Stimulated activated CD4-positive, alpha-beta T cell treated with anti-CD3 and anti-CD28 coated beads, Interleukin-4, amount 100 ng/mL, for 48 hours (primary cell): ENCODE results near the gene TTYH3.
A peak's percentile ranks its signal among the peaks of the same experiment; 100 is the strongest.
"Not testable (repeated sequence)": the region's sequence is repeated elsewhere in the genome, so short reads cannot be mapped to it uniquely, and the experiment has no call there.

ENCODE experiments used
- DNase-seq, 2 donors: peaks; one replicate each; pipeline ENCODE4 v3.0.0-alpha.2; 2020; ENCODE audit warnings: low read depth in 2 of 2

Gene TTYH3

DNA sequence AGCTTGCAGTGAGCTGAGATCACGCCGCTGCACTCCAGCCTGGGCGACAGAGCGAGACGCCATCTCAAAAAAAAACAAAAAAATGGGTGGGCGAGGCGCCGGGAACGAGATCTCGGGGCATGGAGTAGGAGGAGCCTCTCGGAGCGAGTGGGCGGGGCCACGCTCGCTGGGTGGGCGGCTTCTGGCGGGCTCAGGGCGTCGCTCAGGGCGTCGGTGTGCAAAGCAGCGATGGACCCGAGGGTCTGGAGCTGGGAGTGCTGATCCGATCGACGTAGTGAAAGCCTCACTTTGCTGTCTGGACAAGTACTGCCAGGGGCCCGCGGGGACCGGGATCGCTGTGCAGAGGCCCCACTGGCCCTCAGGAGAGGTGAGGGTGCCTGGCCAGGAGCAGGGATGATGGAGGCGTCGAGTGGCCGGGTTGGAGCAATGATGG, 33.6 kb downstream of the TTYH3 start:
- no peak for DNase-seq

DNA sequence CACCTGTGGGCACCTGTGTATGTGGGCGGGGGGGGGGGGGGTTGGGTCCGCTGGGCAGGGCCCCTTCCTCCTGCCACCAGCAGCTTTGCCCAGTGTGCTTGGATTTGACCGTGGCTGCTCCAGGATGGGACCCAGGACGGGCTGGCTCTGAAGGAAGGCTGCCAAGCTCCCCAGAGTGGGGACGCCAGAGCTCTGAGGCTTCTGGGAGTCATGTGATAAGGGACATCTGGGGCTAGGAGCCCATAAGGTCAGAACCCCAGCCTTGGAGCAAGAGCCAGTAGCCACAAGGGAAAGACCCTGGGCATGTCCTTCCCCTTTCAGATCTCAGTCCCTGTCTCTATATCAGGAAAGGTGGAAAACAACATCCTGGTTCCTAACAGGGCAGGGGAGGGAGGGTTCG, 34.4 kb downstream of the TTYH3 start:
- no peak for DNase-seq

DNA sequence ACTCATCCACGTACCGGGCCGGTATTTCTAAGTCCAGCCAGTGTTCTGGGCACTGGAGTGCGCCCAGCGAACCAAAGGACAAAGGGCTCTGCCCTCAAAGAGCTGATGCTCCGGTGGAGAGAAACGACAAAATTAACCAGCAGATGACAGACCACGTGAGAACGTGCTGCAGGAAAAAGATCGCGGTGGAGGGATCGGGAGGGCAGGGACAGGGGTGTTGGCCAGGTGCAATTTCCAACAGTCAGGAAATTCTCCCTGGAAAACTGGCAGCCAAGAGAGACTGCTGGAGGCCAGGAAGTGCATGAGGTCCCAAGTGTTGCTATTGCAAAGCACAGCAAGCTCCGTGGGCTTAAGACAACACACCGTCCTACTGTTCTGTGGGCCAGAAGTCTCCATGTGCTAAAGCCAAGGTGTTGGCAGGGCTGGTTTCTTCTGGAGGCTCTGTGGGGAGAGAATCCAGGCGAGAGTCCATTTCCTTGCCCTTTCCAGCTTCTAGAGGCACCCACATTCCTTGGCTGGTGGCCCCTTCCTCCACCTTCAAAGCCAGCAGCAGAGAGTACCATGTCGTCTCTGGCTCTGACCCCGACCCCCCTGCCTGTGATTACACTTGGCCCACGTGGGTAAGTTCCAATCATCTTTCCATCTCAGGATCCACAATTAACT, 34.9 kb downstream of the TTYH3 start:
- DNase-seq: no peak

DNA sequence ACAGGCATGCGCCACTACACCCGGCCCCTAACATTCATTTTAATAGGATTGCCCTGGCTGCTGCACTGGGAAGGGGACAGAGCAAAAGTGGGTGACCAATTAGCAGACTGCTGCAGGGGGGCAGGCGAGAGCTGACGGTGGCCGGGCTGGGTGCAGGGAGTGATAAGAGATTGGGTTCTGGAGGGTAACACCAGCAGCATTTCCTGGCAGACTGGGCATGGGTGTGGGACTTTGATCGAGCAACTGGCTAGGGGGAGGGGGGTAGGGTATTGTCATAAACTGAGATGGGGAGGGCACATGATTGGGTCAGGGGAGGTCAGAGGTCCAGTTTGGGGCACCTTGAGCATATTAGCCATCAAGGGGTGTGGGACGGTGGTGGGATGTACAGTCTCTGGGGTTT, 36.1 kb downstream of the TTYH3 start:
- DNase-seq: no peak

DNA sequence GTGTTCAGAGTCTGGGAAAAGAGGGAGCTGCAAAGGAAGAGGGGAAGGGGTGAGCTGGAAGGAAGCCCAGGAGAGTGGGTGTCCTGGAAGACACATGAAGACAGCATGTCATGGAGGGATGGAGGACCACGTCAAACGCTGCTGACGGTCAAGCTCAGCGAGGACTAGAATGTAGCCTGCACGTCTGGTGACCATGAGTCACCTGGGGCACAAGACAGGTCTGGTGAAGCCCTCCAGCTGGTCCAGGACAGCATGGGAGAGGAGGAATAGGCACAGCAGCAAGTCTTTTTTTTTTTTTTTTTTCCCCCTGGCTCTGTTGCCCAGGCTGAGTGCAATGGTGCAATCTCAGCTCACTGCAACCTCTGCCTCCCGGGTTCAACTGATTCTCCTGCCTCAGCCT, 36.6 kb downstream of the TTYH3 start:
- DNase-seq: no peak

DNA sequence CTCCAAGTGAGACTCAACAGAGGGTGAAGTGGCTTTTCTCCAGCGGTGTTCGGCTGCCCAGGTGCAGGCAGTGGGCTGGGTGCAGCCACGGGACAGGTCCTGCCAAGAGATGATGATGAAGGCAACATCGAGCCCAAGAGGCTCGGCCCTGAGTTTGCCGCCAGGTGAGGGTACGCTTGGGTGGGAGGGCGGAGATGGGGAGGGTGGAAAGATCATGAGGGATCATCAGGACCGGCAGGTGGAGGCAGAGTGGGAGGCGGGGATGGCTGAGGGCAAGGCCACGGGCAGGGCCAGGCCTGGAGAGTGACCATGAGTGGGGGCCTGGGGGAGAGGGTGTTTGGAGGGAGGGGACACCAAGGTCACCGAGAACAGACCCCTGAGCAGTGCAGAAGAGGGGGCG, 38.4 kb downstream of the TTYH3 start:
- no peak for DNase-seq

DNA sequence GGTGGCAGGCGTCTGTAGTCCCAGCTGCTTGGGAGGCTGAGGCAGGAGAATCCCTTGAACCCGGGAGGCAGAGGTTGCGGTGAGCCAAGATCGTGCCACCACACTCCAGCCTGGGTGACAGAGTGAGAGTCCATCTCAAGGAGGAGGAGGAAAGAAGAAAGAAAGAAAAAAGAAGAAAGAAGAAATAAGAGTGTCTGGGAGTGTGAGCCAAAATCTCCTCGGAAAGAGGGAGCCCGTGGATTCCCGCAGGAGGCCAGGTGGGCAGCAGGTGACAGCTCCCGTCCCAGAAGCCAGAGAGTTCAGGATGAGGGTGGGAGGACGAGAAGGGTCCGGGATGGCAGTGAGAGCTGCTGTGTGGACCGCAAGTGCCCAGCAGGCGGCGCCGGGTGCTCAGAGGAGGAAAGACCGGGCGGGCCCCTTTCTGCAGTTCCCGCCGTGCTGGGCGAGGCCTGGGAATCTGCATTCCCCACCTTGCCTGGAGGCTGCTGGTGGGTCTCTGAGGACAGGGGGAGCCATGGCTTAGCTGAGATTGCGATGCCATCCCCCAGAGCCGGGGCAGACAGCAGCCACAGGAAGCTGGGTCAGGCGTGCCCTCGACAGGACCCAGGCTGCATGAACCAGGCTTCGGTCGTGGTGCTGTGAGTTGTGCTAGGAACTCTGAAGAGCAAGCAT, 39.1 kb downstream of the TTYH3 start:
- DNase-seq: peak; percentile 66

DNA sequence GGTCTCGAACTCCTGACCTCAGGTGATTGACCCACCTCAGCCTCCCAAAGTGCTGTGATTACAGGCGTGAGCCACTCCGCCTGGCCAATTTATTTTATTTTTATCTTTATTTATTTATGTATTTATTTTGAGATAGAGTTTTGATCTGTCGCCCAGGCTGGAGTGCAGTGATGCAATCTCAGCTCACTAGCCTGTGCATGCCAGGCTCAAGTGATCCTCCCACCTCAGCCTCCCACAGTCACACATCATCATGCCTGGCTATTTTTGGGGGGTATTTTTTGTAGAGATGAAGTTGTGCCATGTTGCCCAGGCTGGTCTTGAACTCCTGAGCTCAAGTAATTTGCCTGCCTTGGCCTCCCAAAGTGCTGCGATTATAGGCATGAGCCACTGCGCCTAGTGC, 41.4 kb downstream of the TTYH3 start:
- not testable (repeated sequence) for DNase-seq

DNA sequence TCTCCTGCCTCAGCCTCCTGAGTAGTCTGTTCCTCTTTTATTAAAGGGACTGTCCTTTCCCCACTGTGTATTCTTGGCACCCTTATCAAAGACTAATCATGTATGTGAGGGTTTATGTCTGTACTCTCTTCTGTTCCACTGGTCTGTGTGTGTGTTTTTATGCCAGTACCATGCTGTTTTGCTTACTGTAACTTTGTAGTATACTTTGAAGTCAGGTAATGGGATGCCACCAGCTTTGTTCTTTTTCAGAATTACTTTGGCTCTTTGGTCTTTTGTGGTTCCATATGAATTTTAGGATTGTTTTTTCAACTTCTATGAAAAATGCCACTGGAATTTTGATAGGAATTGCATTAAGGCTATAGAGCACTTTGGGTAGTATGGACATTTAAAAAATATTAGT, 42.1 kb downstream of the TTYH3 start:
- DNase-seq: no peak

DNA sequence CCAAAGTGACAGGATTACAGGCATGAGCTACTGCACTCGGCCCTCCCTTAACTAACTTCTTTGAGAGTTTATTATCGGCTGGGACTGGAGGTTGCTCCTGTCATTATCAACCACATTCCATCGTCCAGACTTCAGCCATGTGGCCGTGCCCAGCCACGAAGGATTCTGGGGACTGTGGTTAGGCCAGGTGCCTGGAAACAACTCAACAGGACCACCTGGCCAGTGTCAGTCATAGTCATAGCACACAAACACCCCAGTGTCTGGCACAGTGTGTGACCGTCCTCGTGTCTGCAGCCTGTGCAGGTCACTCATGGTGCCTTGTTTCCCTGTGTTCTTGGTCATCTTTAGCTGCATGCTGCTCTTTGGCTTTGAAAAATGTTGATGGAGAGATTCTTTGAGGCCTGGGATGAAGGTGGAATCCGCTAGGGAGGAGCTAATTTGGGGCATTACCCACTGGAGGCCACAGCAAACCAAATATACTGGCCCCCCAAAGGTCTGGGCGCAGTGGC, 43.5 kb downstream of the TTYH3 start:
- DNase-seq: no peak

DNA sequence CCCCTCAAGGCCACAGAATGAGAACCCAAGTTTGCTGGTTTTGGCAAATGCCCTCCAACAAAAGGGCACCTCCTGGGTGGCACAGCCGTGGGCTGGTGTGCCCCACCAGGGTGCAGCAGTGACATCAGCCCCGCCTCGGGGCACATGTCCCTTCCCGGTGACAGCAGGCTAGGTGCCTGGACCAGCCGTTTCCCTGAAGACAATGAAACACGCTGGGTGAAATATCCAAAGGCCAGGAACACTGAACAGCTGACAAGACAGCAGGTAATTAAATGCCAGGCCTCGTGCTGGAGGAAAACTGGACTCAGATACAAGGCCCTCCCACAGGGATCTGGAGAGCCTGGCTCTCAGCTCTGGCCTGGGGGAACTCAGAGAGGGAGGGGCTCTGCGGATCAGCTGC, 44.8 kb downstream of the TTYH3 start:
- not testable (repeated sequence) for DNase-seq

DNA sequence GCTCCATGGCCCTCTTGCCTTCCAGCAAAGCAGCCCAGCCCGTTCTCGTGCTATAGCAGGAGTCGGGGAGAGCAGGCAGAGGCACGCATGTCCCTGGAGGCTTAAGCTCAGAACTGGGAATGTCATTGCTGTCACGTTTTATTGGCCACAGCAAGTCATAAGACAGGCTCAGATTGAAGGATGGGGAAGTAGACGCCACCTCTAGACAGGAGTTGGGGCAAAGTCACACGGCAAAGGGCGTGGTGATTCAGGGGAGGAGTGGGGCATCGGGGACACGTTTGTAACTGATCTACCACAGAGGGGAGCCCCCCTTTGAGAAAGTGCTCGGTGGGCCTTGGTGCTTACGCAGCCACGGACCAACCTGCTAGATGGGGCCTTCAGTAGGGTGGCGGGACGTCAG, 46.7 kb downstream of the TTYH3 start:
- DNase-seq: not testable (repeated sequence)

DNA sequence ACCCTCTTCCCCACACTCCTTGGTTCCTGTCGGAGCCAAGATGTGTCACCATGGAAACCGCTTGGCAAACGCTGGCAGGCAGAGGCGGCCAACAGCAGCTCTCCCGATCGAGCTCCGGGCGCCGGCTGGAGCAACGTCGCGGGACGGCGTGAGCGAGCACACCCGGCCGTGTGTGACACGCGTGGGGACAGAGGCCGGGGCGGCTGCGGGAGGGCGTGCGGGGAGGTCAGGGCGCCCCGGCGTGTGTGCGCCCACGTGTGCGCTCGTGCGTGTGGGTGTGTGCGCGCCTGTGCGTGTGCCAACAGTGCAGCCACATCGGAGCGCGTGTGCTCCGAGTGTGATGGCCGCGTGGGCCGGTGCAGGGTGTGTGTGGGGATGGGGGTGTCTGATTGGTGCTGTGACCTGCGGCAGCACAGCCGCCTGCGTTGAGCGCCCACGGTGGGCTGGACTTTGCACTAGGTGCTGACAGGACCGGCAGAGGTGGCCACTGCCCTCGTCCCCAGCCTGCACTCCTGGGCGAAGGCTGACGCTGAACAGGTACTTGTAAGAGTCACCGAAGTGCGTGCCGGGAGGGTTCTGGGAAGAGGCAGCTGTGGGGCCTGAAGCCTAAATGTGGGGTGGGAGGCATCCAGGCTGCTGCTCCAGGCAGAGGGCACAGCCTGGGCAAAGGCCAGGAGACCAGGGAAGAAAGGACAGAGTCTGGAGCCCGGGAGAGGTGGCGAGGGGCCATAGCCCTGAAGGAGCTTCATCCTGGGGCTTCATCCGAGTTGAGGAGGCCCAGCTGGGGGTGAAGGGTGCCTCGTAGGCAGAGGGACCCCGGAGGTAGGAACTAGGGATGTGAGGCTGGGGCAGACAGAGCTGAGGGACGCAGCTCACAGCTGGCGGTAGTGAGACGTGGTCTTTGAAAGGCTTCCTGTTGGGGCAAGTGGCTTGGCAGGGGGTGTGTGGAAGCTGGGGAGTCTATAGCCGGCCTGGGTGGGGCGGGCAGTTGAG, 47.6 kb downstream of the TTYH3 start:
- not testable (repeated sequence) for DNase-seq

DNA sequence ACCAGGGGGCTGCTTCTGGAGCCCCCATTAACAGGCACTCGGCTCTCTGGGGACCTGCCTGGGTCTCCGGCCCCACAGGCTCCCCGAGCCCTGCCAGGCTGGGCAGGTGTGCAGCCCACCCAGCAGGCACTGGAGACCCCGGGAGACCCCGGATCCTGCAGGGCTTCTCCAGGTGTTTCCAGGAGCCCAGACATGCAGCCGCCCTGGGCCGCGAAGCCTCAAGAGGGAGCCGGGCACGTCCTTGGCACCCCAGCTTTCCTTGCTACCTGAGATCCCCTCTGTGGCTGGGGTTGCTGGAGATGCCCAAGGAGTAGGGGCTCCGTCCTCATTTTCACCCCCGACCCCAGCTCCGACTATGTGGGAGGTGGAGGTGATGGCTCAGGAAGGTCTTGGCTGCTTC, 48.5 kb downstream of the TTYH3 start:
- no peak for DNase-seq

DNA sequence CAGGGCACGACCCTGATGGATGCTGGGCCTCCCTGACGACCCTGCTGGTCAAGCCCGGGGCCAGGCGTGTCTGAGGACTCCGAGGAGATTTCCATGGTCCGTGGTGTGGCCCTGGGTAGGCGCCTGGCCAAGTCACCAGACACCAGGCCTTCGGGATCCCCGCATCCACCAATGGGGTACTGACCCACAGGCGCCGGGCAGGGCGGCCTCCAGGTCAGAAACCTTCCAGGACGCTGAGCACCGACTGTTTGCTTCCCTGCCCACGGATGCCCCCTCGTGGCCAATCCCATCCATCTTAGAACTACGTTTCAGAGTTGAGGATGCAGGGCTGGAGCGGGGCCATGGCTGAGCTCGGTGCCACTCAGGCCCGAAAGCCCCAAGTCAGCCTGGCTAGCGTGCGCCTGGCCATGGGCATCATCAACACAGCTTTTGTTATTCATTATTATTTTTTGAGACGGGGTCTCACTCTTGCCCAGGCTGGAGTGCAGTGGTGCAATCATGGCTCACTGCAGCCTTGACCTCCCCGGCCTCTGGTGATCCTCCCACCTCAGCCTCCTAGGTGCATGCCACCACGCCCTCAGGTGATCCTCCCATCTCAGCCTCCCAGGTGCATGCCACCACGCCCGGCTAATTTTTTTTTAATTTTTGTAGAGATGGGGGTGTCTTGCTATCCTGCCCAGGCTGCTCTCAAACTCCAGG, 49.2 kb downstream of the TTYH3 start:
- peak; percentile 42 to 50 for DNase-seq

DNA sequence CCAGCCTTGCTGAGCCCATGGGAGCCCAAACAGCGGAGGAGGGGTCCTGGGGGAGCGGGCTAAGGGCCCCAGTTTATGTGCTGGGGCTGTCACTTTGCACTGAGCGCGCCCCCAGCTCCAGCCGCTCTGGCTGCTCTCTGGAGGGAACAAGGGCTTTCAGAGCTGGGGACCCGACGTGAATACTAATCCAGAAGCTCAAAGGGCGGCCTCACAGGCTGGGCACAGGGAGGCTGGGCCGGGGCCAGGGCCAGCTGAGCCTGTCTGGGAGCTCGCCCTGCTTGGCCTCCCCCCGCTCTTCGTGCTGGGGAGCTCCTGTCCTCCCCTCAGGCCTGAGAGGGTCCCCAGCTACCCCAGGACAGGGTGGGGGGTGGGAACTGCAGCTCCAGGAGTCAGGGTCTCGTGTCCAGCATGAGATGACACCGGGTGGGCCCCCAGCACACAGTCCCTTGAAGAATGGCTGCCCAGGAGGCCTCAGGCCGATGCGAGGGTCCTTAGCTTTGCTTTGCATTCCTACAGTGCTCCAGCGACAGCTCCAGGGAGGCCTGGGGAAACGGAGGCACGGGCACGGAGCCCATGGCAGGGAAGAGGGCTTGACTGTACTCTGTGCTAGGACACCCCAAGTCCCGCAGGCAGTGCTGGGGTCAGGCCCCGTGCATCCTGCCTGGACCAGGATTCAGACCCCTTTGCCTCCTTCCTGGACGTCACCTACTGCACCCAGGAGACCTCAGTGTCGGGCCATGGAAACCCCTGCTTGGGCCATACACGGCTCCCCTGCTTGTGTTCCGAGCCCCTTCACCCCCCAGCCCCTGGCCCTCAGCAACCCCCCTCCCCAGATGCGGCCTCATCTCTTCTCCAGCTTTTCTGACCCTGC, 50.4 kb downstream of the TTYH3 start:
- no peak for DNase-seq

DNA sequence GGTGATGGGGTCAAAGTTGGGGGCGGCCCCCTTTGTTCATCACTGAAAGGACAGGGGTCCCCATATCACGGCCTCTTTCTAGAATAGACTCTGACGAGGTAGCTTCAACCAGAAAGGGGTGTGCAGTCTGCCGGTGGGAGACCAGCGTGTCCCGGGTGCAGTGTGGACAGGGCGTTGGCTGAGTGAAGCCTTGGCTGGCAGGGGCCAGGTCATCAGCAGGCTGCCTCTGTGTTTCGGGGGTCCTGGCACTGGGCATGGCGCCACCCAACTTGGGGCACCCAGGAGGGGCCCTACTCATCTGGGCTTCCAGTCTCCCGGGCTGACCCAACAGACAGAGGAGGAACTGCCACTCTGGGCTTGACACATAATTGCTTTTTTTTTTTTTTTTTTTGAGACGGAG, 52.7 kb downstream of the TTYH3 start:
- no peak for DNase-seq

DNA sequence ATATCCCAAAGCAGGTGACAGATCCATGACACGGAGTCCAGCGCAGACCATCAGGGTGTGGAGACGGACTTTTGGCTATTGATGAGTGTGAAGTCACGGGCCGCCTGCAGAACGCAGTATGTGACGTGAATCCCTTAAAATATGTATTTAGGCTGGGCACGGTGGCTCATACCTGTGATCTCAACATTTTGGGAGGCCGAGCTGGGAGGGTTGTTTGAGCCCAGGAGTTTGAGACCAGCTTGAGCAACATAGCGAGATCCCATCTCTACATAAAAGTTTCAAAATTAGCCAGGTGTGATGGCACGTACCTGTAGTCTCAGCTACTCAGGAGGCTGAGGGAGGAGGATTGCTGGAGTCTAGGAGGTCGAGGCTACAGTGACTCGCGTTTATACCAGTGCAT, 54.3 kb downstream of the TTYH3 start:
- no peak for DNase-seq

DNA sequence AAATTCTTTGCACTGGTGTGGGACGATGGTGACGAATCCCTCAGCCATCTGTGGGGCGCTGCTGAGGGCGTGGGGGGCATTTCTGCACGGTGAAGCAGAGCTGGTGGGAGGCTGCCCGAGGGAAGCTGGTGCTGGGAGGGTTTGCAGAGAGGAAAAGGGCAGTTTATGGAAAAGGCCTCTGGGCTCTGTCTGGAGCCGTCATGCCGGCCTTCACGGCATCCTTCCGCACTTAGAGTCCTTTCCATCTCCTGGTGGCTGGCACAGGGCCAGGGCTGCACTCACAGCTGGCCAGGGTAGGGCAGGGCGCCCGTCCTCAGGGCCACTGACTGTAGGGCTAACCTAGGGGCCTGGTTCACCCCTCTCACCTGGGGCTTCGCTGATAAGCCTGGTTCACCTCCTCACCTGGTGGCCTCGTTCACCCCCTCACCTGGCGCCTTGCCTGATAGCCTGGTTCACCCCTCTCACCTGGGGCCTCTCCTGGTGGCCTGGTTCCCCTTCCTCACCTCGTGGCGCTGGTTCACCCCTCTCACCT, 55.6 kb downstream of the TTYH3 start:
- DNase-seq: no peak

DNA sequence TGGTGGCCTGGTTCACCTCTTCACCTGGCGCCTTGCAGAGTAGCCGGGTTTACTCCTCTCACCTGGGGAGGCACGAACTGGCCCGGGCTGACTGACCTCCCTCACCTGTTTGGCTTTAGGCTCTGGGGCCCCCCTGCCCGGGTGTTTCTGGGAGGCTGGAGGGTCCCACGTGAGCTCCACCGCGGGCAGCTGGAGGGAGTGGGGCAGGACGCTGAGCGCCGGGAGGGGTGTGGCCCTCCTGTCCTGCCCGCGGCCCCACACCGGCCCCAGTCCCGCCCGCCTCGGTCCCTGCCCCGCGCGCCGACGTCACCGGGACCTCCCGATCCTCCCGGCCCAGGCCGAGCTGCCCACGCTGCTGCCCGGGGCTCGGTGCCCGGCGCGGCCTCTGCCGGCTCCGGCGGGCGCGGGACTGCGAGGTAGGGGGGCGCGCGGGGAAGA, 56.1 kb downstream of the TTYH3 start, which contains the start of gene AMZ1:
TSS of gene AMZ1 (plus strand) at position 322 of the 438 bp plus-strand sequence. CDS start 12,250 bp downstream, outside the sequence.
- no peak for DNase-seq
